ENCODE measurements around the gene VAPB.
A peak's percentile ranks its signal among the peaks of the same experiment; 100 is the strongest.

- TF ChIP-seq CTCF (conservative IDR thresholded peaks at IDR 0.05; ENCODE audit: low read depth, low read length) (no peak), BHLHE40 (IDR thresholded peaks at IDR 0.05; ENCODE audit: low read depth, low read length) (no peak), POLR2A (IDR thresholded peaks at IDR 0.05; ENCODE audit: low read depth, low read length) (0 out of 2 replicates have a peak, but pooled peaks have one; percentile 1), CEBPB (IDR thresholded peaks at IDR 0.05; ENCODE audit: low read depth, low read length) (no peak), MAFK (IDR thresholded peaks at IDR 0.05; ENCODE audit: low read depth, low read length) (no peak), SMC3 (IDR thresholded peaks at IDR 0.05; ENCODE audit: low read depth, low read length) (no peak), RAD21 (IDR thresholded peaks at IDR 0.05; ENCODE audit: low read length) (no peak), CHD1 (IDR thresholded peaks at IDR 0.05; ENCODE audit: low read depth, low read length) (no peak), NFE2L2 (IDR thresholded peaks at IDR 0.05; ENCODE audit: low read depth, low read length) (no peak), FOS (IDR thresholded peaks at IDR 0.05; ENCODE audit: low read depth, low read length) (no peak)
- TF ChIP-seq, protein P1, sequence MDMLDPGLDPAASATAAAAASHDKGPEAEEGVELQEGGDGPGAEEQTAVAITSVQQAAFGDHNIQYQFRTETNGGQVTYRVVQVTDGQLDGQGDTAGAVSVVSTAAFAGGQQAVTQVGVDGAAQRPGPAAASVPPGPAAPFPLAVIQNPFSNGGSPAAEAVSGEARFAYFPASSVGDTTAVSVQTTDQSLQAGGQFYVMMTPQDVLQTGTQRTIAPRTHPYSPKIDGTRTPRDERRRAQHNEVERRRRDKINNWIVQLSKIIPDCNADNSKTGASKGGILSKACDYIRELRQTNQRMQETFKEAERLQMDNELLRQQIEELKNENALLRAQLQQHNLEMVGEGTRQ (IDR thresholded peaks at IDR 0.05; ENCODE audit: low read depth, low read length) = no peak
- TF ChIP-seq, protein P2, sequence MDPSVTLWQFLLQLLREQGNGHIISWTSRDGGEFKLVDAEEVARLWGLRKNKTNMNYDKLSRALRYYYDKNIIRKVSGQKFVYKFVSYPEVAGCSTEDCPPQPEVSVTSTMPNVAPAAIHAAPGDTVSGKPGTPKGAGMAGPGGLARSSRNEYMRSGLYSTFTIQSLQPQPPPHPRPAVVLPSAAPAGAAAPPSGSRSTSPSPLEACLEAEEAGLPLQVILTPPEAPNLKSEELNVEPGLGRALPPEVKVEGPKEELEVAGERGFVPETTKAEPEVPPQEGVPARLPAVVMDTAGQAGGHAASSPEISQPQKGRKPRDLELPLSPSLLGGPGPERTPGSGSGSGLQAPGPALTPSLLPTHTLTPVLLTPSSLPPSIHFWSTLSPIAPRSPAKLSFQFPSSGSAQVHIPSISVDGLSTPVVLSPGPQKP (IDR thresholded peaks at IDR 0.05; ENCODE audit: borderline replicate concordance, low read depth, low read length) = no peak
Measured at GRCh38 chr20:58389968-58390658, 1.1 kb downstream of the VAPB start.

Data from IMR-90 (cell line).